Tibial nerve (tissue), 3 donors: ENCODE results near the gene KPNA4.

ENCODE experiments used
- CTCF ChIP-seq, 5 experiments: fragments of 200-600 bp in 3 of 5; fragments of 450-650 bp in 2 of 5; sonication (generic) in 3 of 5; IDR thresholded peaks; one replicate each; pipeline ENCODE4 v1.5.1; 2016 to 2019; ENCODE audit warnings: antibody characterized with exemption in 5 of 5, mild to moderate bottlenecking in 3 of 5, moderate library complexity in 2 of 5
- POLR2A ChIP-seq, 2 donors: fragments of 450-650 bp; IDR thresholded peaks; one replicate each; pipeline ENCODE4 v1.6.1; 2017; ENCODE audit warnings: antibody characterized with exemption in 2 of 2, mild to moderate bottlenecking in 2 of 2, moderate library complexity in 2 of 2

- TF ChIP-seq POLR2A (IDR thresholded peaks at IDR 0.05): no peak
- no peak for TF ChIP-seq CTCF (IDR thresholded peaks at IDR 0.05)
These were observed 27.6 kb downstream of the KPNA4 start for GRCh38 chr3:160537729-160538128.
